Left renal cortex interstitium (tissue), 4 donors: Measurements from ENCODE around the gene ZNF141. TPM values are rescaled to one million over a fixed set of nuclear protein-coding genes. Genes with fewer than 3 reads are reported as not detected.
A peak's percentile ranks its signal among the peaks of the same experiment; 100 is the strongest.
"Not testable (repeated sequence)": the region's sequence is repeated elsewhere in the genome, so short reads cannot be mapped to it uniquely, and the experiment has no call there.

ENCODE experiments used
- DNase-seq, 4 donors: peaks; one replicate each; pipeline ENCODE4 v3.0.0-alpha.2; 2013; ENCODE audit warnings: low read depth in 4 of 4, low spot score in 2 of 4, missing footprints in 1 of 4
- polyA plus RNA-seq, 4 donors: library from polyadenylated mRNA; unstranded; fragments of 120-200 nt; gene quantifications; one replicate each; pipeline ENCODE4 v1.2.1, GENCODE V29; 2013; ENCODE audit not compliant: insufficient read length in 4 of 4

ZNF141 gene
- polyA plus RNA-seq = 10 to 100 TPM; 21.4 to 49.2 (median 32.8) TPM

DNA sequence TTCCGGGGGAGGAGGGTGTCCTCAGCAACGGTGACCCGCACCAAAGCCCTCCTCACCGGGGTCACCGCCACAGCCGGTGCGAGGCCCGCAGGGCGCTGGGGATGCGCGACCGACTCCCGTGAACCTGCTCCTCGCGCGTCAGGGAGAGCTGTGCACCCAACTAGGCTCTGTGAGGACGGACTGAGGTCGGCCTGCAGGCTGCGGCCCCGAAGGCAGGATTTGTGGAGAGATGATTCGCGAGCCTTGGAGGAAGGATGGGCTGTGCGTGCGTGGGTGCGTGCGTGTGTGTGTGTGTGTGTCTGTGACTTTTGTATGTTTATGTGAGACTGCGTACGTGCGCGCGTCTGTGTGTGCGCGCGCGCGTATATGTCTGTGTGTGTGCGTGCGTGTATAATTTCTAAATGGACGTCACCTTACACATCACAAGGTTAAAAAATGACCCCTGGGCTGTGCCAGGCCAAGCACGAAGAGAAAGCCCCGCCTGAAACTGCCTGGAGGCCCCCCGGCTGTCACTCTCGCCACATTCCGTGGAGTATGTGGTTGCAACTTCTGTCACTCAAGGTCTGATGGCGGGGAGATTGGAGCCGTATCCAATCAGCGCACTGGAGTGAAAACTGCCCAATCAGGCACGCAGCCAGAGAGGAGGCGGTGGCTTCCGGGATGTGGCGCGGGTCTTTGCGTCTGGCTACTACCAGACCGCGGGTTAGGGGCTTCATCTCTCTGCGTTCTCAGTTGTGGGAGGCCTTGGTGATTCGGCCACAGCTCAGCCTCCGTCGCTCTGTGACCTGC, at the start of gene ZNF141:
ZNF141 (plus strand) TSS at position 672 of the 789 bp plus-strand sequence. CDS start 170 bp downstream, outside the sequence.
- peak; percentile 93 to 97 (median 95) for DNase-seq

DNA sequence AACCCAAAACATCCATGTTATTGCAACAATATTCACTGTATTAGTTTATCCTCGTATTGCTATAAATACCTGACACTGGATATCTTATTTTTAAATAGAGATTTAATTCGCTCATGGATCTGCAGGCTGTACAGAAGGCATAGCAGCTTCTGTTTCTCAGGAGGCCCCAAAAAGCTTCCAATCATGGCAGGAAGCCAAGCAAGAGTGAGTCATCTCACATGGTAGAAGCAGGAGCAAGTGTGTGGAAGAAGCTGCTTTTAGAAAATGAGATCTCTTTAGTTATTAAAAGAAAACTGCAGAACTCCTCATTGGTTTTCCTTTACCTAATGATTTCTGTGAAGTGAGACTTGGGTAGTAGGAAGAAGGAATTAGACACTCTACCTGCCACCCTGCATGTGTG, 48.7 kb upstream of the ZNF141 start:
- DNase-seq = no peak

DNA sequence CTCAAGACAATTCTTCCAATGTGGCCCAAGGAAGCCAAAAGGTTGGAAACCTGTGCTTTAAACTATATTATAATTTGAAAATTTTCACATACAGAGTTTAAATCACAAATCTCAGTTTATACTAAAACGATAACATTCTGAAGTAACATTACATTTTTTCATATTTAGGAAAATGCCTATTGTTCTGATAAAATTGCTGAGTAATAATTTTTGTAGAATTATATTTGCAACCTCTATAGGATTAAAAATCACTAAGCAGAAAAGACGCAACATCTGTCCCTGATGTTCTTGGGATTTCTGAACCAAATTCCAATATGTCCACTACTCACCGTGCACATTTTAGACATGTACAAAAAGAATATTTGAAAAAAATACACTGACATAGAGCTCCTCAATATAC, 42.9 kb upstream of the ZNF141 start:
- DNase-seq = no peak

DNA sequence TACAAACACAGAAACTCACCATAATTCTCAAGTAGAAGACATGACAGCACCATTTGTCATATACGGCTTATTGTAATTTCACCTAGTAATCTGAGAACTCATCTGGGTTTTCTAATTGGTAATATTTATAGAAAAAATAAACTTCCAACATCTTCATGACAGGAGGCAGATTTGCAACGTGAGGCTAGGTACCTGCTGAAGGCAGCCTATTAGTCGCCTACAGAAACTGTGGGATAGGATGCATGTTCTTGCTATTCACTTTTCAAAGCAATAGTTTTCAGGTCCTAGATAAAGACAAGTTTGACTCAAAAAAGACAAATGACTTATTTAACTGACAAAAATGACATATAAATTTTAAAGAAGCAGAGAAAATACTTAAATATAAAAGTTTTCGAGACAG, 35.2 kb upstream of the ZNF141 start:
- DNase-seq = no peak

DNA sequence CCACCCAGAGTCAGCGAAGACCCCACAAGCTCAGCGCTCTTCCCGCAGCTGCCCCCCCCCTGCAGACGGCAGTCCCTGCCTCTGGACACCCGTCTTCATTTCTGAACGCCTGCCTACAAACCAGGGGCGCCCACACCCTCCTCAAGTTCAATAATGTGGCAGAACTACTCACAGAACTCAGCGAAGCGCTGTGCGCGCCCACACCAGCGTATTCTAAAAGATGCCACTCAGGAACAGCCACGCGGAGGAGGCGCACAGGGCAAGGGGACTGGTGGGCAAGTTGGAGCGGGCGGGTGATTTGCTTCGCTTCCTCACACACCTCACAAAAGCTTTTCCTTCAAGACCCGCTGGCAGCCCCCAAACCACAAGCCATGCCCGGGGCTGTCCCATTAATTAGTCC, 33.1 kb upstream of the ZNF141 start:
- not testable (repeated sequence) for DNase-seq

DNA sequence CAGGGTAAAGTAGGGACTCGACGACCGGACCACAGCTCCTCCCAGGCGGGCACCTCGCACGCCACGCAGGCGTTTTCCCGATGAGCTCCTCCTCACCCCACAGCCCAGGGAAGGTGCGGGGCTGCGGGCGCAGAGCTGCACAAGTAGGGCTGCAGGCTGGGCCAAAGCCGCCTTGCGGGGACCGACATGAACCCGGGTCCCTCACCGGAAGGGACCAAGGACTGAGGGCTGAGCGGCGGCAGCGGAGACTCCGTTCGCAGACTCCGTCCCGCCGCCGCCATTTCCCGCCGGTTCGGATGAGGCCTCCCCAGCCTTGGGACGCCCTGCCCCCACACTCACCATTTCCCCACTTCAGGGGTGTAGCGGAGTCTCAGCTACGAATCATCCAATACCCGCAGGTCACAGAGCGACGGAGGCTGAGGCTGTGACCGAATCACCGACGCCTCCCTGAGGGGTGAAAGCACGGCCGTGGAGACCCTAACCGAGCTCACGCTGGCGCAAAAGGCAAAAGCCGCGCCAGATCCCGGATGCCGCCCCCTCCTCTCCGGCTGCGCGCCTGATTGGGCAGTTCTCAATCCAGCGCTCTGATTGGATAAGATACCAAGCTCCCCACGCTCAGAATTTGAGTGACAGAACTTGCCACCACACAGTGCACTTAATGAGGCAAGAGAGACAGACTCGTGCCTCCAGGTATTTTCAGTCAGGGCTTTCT, 32.5 kb upstream of the ZNF141 start, which contains the start of gene ZNF732:
ZNF732 (minus strand) TSS at position 506 of the 712 bp plus-strand sequence; CDS start at position 342, 164 bp downstream.
- DNase-seq = peak; percentile 41 to 81 (median 54)

DNA sequence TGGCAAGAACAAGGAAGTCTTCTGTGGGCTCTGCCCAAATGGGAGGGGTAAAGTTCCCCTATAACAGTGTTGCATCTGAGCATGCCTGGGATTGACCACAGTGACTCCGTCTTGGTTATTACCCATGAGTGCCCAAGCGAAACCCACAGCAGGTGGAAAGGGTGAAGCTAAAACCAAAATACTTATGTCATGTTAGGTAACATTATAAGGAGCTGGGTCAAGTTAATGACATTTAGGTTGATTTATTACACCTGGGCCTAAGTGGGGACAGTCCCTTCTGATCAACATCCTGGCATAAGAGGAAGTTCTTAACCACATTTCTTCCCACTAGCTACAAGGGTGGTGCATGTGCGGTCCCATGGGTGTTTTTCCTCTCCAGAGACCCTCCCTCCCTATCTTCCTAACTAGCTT, 31.1 kb upstream of the ZNF141 start:
- DNase-seq = no peak

DNA sequence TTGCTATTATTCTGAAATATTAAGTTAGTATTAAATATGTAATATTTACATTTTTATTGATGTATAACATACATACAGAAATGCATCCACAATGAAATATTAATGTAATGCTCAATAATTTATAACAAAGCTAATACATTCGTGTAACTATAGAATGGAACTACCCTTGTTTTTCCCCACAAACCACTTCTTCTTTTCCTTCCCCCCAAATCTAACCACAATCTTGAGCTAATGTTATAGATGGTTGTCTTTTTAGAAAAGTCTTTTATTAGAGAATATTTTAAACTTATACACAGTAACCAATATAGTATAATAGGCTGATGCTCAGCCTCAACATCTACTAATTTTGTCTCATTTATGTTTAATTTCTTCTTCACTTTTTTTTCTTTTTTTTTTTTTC, 27.8 kb upstream of the ZNF141 start:
- no peak for DNase-seq

DNA sequence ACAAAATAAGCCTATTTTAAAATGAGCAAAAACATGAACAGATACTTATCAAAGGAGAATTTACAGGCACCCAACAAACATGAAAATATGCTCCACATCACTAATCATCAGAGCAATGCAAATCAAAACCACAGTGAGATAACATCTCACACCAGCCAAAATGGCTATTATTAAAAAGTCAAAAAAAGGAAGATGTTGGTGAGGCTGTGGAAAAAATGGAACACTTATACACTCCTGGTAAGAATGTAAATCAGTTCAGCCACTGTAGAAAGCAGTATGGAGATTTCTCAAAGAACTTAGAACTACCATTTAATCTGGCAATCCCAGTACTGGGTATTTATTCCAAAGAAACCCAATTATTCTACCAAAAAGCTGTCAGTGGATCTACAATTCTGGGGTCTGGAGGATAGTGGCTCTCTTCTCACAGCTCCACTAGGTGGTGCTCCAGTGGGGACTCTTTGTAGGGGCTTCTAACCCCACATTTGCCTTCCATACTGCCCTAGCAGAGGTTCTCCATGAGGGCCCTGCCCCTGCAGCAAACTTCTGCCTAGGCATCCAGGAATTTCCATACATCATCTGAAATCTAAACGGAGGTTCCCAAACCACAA, 23.2 kb upstream of the ZNF141 start:
- DNase-seq = no peak

DNA sequence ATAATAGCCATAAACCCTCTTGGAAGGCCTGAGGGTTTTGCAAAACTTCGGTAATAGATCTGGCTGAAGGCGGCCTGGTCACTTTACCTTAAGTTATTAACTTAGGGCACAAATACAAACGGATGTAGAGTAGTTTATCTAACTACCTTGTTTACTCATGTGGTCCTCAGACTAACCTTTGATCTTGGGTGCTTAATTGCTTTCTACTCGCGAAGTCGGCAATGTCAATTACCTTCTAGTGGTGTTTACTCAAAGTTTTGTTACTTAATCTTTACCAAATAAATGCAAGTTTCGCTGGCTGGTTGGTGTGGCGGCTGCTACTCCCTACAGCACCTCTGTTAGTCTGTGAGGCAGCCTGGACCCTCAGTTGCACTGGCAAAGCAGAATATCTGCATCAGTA, 8.9 kb upstream of the ZNF141 start:
- no peak for DNase-seq

DNA sequence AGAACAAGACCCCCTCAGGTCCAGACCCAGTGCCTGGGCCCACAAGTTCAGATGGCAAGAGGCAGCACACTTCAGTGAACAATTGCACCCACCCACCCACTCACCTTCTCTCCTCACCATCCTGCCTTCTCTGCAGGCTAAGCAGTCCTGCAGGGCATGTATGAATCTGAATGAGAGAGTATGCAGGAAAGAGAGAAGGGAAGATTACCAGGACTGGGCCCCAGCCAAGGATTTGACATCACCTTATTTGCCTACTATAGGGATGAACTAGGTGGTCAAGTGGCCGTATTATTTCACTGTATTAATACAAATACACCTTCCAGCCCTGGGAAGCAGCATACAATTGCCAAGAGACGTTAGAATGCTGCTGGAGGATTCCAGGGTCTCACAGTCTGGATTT, 2.1 kb upstream of the ZNF141 start:
- DNase-seq = no peak

DNA sequence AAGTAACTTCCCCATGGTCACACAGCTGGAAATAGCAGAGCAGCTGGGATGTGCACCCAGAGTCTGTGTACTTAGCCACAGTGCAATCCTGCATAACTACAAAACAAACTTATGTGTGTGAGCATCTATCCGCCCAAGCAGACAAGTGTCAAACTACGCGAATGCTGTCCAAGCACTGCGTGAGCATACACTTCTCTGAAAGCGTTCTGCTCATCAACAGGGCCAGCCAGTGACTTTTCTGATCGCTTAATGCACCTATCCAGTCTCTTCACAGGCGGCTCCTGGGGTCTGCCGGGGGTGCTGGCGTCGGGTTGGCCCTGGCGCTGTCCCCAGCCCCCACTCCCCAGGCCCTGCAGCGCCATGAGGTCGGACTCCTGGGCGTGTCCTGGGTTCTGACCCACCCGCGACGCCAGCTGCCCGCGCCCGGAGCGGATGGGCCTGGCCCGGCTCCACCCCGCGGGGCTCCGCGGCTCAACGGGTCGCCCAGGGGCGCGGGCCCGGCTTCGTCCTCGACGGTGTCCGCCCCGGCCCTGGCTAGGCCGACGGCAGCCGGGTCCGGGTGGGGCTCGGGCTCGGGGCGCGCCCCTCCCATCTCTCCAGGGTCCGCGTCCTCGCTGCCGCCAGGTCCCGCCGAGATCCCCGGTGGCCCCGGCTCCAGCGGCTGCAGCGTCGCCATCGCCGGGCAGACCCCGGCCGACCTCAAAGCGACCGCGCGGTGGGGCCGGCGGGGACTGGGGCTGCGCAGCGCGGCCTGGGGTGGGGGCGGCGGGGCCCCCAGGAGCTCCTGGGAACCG, 1.3 kb upstream of the ZNF141 start:
- no peak for DNase-seq

DNA sequence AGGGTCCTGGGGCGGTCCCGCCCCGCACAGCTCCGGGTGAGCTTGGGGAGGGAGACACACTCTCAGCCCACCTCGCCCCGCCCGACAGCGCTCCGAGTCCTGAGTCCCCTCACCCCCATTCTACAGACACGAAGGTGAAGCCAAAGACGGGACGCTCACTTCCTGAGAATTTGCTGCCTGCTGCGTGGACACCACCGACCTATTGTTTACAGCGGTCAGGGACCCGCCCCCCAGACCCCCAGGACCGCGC, 796 bp upstream of the ZNF141 start:
- peak in 1 of 4 donors; percentile 34 for DNase-seq

DNA sequence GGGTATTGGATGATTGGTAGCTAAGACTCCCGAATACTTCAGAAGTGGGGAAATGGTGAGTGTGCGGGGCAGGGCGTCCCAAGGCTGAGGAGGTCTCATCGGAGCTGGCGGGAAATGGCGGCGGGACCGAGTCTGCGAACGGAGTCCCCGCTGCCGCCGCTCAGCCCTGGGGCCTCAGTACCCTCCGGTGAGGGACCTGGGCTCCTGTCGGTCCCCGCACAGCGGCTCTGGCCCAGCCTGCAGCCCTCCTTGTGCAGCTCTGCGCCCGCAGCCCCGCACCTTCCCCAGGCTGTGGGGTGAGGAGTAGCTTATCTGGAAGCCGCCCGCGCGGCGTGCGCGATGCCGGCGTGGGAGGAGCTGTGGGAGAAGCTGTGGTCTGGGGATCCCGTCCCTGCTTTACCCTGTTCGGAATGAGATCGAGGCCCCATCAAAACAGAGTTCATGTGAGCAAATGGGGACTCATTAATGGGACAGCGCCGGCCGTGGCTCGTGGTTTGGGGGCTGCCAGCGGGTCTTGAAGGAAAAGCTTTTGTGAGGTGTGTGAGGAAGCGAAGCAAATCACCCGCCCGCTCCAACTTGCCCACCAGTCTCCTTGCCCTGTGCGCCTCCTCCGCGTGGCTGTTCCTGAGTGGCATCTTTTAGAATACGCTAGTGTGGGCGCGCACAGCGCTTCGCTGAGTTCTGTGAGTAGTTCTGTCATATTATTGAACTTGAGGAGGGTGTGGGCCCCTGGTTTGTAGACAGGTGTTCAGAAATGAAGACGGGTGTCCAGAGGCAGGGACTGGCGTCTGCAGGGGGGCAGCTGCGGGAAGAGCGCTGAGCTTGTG, 531 bp downstream of the ZNF141 start:
- peak in 3 of 4 donors; percentile 28 to 36 (median 29) for DNase-seq

DNA sequence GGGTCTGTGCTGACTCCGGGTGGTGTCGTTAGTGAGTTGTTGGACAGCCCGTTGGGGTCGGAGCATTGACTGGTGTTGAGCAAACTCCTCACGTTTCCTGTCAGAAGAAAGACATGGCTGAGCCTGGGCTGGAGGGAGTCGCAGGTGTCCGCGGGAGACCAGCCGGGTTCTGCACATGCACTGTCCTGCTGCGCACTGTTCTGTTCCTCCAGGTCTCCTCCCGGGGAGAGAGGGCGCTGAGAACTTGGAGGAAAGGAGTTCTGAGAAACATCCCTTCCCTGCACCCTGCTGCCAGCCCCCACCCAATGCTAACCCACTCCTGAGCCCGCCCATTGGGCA, 1.1 kb downstream of the ZNF141 start:
- DNase-seq = no peak

DNA sequence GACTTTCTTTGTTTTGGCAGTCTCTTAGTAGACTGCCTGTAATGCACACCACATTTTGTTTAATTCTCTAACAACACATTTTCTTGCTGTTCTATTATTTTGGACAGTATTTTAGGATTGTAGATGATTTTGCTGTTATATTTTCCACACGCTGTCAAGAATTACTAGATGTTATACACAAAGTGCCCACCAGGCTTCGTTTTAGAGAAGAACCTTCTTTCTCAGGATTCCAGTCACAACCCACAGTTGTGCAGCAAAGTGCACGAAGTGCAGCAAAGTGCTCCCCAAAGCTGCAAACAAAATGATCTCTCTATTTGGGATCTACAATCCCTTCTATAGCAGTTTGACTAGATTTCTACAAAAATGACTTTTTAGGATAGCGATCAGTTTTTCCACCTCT, 2.4 kb downstream of the ZNF141 start:
- no peak for DNase-seq

DNA sequence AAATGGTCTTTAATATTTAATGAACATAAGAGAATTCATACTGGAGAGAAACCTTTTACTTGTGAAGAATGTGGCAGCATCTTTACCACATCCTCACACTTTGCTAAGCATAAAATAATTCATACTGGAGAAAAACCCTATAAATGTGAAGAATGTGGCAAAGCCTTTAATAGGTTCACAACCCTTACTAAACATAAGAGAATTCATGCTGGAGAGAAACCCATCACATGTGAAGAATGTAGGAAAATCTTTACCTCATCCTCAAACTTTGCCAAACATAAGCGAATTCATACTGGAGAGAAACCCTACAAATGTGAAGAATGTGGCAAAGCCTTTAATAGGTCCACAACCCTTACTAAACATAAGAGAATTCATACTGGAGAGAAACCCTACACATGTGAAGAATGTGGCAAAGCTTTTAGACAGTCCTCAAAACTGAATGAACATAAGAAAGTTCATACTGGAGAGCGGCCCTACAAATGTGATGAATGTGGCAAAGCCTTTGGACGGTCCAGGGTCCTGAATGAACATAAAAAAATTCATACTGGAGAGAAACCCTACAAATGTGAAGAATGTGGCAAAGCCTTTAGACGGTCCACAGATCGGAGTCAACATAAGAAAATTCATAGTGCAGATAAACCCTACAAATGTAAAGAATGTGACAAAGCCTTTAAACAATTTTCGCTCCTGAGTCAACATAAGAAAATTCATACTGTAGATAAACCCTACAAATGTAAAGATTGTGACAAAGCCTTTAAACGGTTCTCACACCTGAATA, 35.6 kb downstream of the ZNF141 start:
- no peak for DNase-seq

DNA sequence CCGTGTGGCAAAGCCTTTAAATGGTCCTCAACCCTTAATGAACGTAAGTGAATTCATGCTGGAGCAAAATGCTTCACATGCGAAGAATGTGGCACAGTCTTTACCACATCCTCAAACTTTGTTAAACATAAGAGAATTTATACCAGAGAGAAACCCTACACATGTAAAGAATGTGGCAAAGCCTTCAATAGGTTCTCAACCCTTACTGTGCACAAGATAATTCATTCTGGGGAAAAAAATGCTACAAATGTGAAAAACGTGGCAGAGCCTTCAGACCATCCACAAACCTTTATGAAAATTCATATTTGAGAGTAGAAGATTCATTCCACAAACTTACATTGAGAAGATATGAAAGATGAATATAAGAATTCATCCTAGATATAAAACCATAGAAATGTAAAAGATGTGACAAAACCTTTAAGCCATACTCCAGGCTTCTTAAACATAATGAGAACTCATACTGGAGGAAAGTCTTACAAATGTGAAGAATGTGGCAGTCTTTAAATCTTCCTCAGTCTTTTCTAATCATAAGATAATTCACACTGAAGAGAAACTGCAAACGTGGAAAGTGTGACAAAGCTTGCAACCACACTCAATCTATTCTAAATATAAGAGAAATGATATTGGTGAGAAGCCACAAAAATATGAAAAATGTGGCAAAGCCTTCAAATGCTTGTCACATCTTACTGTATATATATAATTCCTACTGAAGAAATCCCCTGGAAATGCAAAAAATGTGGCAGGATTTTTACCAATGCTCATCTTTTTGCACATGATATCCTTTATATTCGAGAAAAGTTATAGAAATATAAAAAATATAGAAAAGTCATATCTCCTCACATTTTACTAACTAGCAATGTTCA, 36.9 kb downstream of the ZNF141 start:
- DNase-seq = no peak
